OCI-LY1 (cell line): Measurements from ENCODE around the gene MDFIC.

Experiments used
- CTCF ChIP-seq: fragments of 200-600 bp; sonication (generic), shearing (Covaris generic); IDR thresholded peaks from 2 replicates; pipeline ENCODE4 v1.5.1; 2017; ENCODE audit warnings: mild to moderate bottlenecking, antibody characterized with exemption, low read length, moderate library complexity, mixed read lengths
- EZH2 ChIP-seq: fragments of 200-600 bp; sonication (generic), shearing (Covaris generic); IDR thresholded peaks from 2 replicates; pipeline ENCODE4 v1.8.0; 2017; ENCODE audit warnings: borderline replicate concordance, mixed run types, mild to moderate bottlenecking, antibody characterized with exemption, low read length, moderate library complexity, mixed read lengths

GRCh38 chr7:114875186-114875585 lies 46.7 kb upstream of the MDFIC start:
- no peak for TF ChIP-seq CTCF
- no peak for TF ChIP-seq EZH2
